Measurements from ENCODE around the gene CCDC157.

DNA sequence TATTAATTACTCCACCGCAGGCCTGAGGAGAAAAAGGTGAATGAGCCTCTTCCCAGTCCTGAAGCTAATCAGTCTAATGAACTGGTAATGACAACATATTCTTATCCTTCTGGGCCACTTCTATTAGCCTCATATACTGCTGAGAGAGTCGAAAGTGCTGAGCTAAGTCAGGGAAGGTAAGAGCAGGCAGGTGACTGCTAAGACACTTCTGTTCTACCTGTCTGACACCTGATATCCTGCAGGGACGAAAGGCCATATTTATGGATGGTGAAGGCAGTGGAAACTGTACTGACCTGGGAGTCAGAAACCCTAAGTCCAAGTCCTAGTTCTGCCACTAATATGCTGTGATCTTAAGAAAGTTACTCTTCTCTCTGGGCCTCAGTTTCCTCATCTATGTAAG, 33.6 kb upstream of the CCDC157 start:
- TF ChIP-seq POLR2AphosphoS5 (IDR thresholded peaks at IDR 0.05; ENCODE audit: low read depth, low read length) = no peak
- TF ChIP-seq POLR2A (IDR thresholded peaks at IDR 0.05; ENCODE audit: low read depth, low read length) = no peak
- TF ChIP-seq TAF1 (IDR thresholded peaks at IDR 0.05; ENCODE audit: borderline replicate concordance, low read depth, low read length) = no peak
